ENCODE data around the gene THY1.

The THY1 gene

GRCh38 chr11:119381181-119381988, 41.6 kb downstream of the THY1 start, which contains the start of gene USP2:
Gene USP2, minus strand, starts transcription at chr11:119381690. Its CDS starts 8,210 bp downstream, at chr11:119373480.
- peak; percentile 96 for TF ChIP-seq CTCF (IDR thresholded peaks at IDR 0.05; ENCODE audit: insufficient read depth, low read length, missing control alignments)
- ChIA-PET CTCF (interaction anchor here (0.8 to 21.7 kb wide), 34 partner anchors 10 to 301 kb away, joined by 3 to 425 read pairs (median 4); partner anchors contain the start of genes C1QTNF5, MFRP, RNF26 and THY1), POLR2A (interaction anchor here (0.6 to 0.8 kb wide), 2 partner anchors 36 to 41 kb away, joined by 3 read pairs; partner anchors contain the start of gene THY1)
- H3K4me3 ChIP-seq (ENCODE audit: low read depth, low read length), result peak within 1 kb of the TSS; percentile 64
- peak; percentile 63 for DNase-seq (ENCODE audit: low read depth, low spot score)

- no peak for DNase-seq (ENCODE audit: low read depth, low spot score)
- POLR2A ChIA-PET, result interaction anchor here (0.6 kb wide), 1 partner anchor 37 kb away, joined by 3 read pairs; no protein-coding TSS in a partner anchor
- CTCF ChIA-PET, result interaction anchor here (0.8 to 21.7 kb wide), 30 partner anchors 10 to 302 kb away, joined by 3 to 425 read pairs (median 6); partner anchors contain the start of genes C1QTNF5, MFRP and THY1
- TF ChIP-seq CTCF (IDR thresholded peaks at IDR 0.05; ENCODE audit: insufficient read depth, low read length, missing control alignments), result no peak
- peak overlapping the region; percentile 63 for H3K4me3 ChIP-seq (ENCODE audit: low read depth, low read length)
These were observed 42.2 kb downstream of the THY1 start for GRCh38 chr11:119380827-119381180.

GRCh38 chr11:119380160-119380826, 42.7 kb downstream of the THY1 start:
- POLR2A ChIA-PET, result interaction anchor here (0.6 kb wide), 1 partner anchor 37 kb away, joined by 3 read pairs; no protein-coding TSS in a partner anchor
- CTCF ChIA-PET, result interaction anchor here (0.7 to 21.7 kb wide), 22 partner anchors 9 to 302 kb away, joined by 3 to 425 read pairs (median 6); partner anchors contain the start of genes C1QTNF5, MFRP and THY1
- H3K4me3 ChIP-seq (ENCODE audit: low read depth, low read length), result no peak overlapping the region
- DNase-seq (ENCODE audit: low read depth, low spot score), result no peak
- no peak for TF ChIP-seq CTCF (IDR thresholded peaks at IDR 0.05; ENCODE audit: insufficient read depth, low read length, missing control alignments)

GRCh38 chr11:119378851-119379465, 44.0 kb downstream of the THY1 start:
- ChIA-PET CTCF (interaction anchor here (0.7 to 21.7 kb wide), 9 partner anchors 8 to 96 kb away, joined by 3 to 425 read pairs (median 19); partner anchors contain the start of genes C1QTNF5 and MFRP), POLR2A (no interaction called here)
- DNase-seq (ENCODE audit: low read depth, low spot score), result no peak
- no peak for TF ChIP-seq CTCF (IDR thresholded peaks at IDR 0.05; ENCODE audit: insufficient read depth, low read length, missing control alignments)
- no peak overlapping the region for H3K4me3 ChIP-seq (ENCODE audit: low read depth, low read length)

- H3K4me3 ChIP-seq (ENCODE audit: low read depth, low read length), result no peak overlapping the region
- TF ChIP-seq CTCF (IDR thresholded peaks at IDR 0.05; ENCODE audit: insufficient read depth, low read length, missing control alignments), result no peak
- POLR2A ChIA-PET, result no interaction called here
- CTCF ChIA-PET, result interaction anchor here (0.7 to 21.7 kb wide), 9 partner anchors 10 to 97 kb away, joined by 4 to 425 read pairs (median 11); partner anchors contain the start of genes C1QTNF5 and MFRP
- DNase-seq (ENCODE audit: low read depth, low spot score), result no peak
These were observed 44.9 kb downstream of the THY1 start for GRCh38 chr11:119377961-119378667.
